HG03135 (cell line): ENCODE data around the gene WNK2.
"Not testable (repeated sequence)": the region's sequence is repeated elsewhere in the genome, so short reads cannot be mapped to it uniquely, and the experiment has no call there.

Experiments used
- ATAC-seq: cut with Tn5 transposase; IDR thresholded peaks from one replicate; pipeline ENCODE4 v1.9.1; 2021; ENCODE audit warnings: mild to moderate bottlenecking, moderate library complexity; ENCODE audit not compliant: unreplicated experiment

The WNK2 gene

GRCh38 chr9:93183663-93184431, at the start of gene WNK2:
TSS of gene WNK2 (plus strand) at chr9:93184139. CDS start at chr9:93184930, 791 bp downstream.
- ATAC-seq = no peak

GRCh38 chr9:93134740-93135444, 49.0 kb upstream of the WNK2 start:
- ATAC-seq = no peak

DNA sequence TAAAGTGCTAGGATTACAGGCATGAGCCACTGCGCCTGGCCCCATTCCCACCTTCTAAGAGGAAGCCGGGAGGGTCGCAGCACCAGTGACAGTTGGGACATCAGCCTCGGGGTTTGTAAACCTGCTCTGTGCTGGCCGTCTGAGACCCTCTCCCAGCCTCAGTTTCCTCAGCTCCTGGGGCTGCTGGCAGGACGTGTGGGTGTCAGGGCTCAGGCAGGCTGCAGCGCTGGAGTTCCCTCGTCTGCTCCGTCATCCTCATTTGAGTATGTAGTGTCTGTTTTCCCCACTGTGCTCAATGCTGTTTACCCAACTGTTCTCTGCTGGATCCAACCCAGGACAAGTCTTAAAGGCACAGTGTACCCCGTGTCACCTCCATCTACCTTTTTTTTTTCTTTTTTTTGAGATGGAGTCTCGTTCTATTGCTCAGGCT, 47.9 kb upstream of the WNK2 start:
- ATAC-seq = no peak

DNA sequence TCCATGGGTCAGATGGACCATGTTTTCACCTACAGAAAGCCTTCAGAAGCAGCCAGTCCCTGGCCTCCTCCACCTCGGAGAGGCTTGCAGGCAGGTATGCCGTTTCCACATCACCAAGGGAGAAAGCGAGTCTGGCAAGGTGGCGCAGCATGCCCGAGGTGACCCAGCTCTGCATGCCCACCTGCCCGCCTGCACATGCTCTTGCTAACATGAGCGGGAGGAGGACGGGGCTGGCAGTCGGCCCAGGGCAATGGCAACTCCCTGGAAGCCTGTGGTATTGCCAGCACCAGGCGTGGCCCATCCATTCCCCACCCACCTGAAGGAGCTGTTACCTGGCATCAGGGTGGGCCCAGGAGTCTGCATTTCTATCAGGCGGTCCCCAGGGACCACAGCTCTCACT, 46.6 kb upstream of the WNK2 start:
- ATAC-seq = no peak

DNA sequence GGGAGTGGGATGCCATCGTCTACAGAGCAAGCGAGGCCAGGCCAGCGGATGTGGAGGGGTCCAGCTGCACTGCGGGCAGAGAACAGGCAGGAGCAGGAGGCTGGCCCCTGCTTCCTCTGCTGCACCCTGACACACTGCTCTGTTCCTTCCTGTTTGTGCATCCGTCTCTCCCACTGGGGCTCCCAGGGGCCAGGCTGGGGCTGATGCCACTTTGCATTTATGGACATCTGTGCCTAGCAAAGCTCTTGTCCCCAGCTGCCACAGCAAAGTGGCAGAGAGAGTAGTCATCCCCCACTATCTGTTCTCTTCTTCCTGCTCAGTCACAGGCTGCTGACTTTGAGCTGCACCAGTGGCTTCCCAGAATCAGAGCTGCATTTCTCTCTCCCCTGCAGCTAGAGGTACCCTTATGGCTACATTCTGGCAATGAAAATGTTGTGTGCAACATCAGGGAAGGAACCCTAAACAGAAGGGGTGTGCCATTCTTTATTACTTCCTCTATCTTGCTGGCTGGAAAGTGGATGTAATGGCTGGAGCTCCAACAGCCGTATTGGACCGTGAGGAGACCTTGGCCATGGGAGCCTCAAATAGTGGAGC, 45.7 kb upstream of the WNK2 start:
- no peak for ATAC-seq

- ATAC-seq = no peak
Observed at GRCh38 chr9:93139365-93140182, 44.4 kb upstream of the WNK2 start.

DNA sequence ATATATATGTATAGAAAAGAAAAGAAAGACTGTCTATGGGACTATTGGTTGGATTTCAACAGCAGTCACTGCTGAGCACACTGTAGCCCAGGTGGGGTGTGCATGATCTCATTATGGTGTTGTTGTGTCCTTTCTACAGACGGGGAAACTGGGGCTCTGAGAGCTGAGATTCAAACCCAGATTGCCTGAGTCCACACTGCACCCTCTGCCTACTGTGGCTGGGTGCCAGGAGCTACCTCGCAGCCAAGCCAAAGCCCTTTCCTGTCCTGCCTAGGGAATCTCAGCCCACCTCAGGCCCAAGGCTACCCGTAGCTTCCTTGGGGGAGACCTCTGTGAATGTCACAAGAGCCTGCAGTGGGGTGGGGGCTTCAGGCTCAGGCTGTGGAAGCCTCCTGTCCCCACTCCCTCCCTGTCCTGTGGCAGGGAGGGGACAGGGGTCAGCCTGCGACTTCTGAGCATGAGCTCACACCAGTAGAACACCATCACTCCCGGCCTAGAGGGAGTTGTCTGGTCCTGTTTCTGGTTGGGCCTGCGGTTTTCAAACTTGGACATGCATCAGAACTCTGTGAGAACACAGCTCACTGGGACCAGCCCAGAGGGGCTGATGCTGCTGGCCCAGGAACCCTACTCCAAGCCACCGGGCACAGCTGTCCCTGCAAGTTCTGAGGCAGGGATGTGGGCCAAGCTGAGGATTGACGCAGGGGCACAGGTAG, 42.0 kb upstream of the WNK2 start:
- no peak for ATAC-seq

DNA sequence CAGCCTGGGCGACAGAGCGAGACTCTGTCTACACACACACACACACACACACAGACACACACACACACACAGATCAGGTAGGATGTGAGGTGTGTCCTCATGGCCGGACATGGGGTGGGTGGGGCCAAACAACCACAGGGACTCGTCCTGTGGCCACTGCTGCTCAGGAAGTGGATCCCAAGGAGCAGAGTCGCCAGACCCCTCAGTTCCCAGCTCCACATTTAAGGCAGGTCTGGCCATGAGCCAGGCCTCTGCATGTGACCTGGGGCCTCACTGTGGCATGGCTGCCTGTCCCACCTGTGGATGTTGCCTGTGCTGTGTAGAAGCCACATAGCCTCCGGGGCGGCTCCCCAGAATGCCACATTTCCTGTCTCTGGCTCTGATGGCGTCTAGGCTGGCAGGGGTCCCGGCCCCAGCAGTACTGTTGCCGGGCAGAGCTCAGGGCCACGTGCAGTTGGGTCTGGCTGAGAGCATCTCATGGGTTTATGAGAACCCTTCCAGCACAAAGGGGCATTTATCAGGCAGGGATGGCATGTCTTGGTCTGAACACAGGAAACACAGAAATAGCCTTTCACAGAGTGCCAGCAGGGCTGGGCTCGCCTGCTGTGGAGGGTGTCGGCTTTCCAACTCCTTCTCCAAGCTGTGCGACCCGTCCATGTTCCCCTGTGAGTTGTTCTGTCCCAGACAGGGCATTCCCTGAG, 40.0 kb upstream of the WNK2 start:
- ATAC-seq = no peak

- ATAC-seq = not testable (repeated sequence)
Observed at GRCh38 chr9:93146696-93147095, 37.2 kb upstream of the WNK2 start.

GRCh38 chr9:93147632-93148031, 36.3 kb upstream of the WNK2 start:
- no peak for ATAC-seq

- ATAC-seq = no peak
Observed at GRCh38 chr9:93148721-93149120, 35.2 kb upstream of the WNK2 start.

DNA sequence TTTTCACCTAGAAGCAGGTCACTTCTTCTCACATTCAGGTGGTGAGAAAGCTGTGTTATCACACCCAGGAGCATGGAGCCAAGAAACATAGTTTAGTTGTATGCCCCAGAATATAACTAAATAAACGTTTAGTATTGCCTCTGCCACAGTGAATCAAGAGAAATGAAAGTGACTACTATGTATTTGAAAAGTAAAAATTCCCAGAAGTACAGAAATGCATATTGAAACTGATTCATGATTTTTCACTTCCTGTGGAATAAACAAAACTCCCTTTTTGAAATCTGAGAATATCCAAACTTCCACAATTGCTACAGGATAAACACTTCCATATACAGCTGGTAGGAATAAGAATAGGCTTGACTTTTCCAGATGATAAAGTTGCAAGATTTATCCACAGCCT, 34.6 kb upstream of the WNK2 start:
- no peak for ATAC-seq

DNA sequence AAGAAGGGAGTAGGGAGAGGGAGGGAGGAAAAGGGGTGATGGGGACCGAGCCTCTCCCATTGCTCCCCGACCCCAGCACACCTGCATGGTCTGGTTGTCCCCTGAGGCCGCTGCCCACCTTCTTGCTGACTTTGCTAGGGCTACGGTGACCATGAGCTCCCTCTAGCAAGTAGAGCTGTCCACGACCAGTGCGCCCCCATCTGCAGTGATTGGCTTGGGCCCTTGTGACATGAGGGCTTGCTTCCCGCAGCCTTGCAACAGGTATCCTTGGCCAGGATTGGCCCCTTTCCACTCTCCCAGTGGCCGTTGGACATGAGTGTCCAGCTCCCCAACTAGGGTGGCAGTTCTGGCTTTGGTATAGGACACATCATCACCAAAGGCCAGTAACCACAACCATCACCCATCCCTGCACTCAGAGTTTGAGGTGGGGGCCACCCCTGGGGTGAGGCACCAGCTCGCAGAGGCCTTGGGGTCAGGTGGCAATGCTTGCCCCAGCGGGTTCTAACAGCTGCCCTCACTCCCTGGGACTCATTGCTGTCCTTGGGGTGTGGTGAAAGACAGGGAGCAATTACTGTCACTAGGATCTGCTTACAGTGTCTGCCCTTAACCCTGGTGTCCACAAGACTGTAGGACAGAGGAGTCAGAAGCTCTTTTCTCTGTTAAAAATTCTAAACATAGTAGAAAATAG, 32.7 kb upstream of the WNK2 start:
- no peak for ATAC-seq

- ATAC-seq = no peak
Observed at GRCh38 chr9:93154293-93154903, 29.5 kb upstream of the WNK2 start.

GRCh38 chr9:93155716-93156474, 28.0 kb upstream of the WNK2 start:
- ATAC-seq = no peak

- ATAC-seq = peak; percentile 58
Observed at GRCh38 chr9:93156475-93157008, 27.4 kb upstream of the WNK2 start.

DNA sequence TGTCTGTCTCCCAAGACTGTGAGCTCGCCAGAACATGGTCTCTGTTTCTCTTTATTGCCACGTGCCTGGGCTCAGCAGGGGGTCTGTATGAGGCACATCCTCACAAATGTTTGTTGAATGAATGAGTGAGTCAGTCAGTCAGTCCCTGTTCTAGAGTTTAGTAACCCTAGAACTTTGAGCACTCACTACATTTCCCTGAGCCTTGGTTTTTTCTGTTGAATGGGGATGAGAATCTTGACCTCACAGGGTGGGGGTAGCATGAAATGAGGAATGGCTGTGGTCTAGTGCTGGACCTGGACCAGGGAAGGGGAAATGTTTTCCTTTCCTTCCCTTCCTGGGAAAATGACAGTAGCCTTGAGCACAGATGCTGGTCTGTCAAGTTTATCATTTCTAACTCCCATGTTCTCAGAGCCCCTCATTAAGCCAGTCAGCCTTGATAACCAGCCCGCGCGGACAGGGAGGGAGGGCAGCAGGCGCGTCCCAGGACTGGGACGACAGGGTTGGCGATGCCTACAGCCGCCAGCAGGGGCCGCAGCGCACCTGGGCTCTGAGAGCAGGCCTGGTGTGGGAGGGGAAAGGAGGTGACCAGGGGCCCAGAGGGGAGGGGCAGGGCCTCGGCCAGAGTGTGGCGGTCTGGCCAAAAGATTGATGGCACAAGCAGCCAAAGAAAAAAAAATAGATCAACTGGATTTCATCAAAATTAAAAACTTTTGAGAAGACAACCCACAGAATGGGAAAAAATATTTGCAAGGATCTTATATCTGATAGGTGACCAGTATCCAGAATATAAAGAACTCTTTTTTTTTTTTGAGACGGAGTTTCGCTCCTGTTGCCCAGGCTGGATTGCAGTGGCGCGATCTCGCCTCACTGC, 24.1 kb upstream of the WNK2 start:
- peak; percentile 75 for ATAC-seq
